Suprapubic skin (tissue), 4 donors: ENCODE data around the gene MGAT1.

Experiments used
- CTCF ChIP-seq, 2 donors: fragments of 200-600 bp in 1 of 2; fragments of 450-650 bp in 1 of 2; sonication (generic) in 1 of 2; IDR thresholded peaks; one replicate each; pipeline ENCODE4 v1.5.1; 2016 to 2019; ENCODE audit warnings: antibody characterized with exemption in 2 of 2, mild to moderate bottlenecking in 1 of 2, moderate library complexity in 1 of 2
- POLR2A ChIP-seq, 2 donors: fragments of 450-650 bp; IDR thresholded peaks; one replicate each; pipeline ENCODE4 v1.6.1; 2017; ENCODE audit warnings: antibody characterized with exemption in 2 of 2, mild to moderate bottlenecking in 2 of 2, moderate library complexity in 2 of 2
- POLR2AphosphoS5 ChIP-seq, 3 donors: sonication (generic); formaldehyde crosslinking; IDR thresholded peaks; one replicate each; pipeline ENCODE4 v1.6.1; 2017; ENCODE audit warnings: antibody characterized with exemption in 3 of 3

DNA sequence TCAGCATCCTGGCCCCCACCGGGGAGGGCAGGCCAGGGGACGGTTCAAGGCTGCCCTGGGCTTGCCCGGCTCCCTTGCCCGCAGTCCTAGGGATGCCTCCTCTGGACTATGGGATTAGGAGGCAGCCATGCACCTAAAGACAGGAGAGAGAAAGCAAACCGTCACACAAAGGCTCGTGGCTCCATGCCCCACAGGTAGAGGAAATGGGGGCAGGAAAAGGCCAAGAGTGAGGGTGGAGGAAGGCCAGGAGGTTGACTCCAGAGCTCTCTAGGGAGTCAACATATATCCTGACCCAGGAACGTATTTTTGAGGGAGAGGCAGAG, 9.7 kb downstream of the MGAT1 start:
- TF ChIP-seq CTCF (IDR thresholded peaks at IDR 0.05) (no peak), POLR2AphosphoS5 (IDR thresholded peaks at IDR 0.05) (no peak), POLR2A (IDR thresholded peaks at IDR 0.05) (no peak)
